HG03575 (cell line): ENCODE results near the gene FCMR.
"Not testable (repeated sequence)": the region's sequence is repeated elsewhere in the genome, so short reads cannot be mapped to it uniquely, and the experiment has no call there.

Experiments used
- ATAC-seq: cut with Tn5 transposase; IDR thresholded peaks from one replicate; pipeline ENCODE4 v1.9.1; 2021; ENCODE audit not compliant: unreplicated experiment, insufficient number of reproducible peaks, low FRiP score; ENCODE audit errors: extremely low read depth

FCMR gene

DNA sequence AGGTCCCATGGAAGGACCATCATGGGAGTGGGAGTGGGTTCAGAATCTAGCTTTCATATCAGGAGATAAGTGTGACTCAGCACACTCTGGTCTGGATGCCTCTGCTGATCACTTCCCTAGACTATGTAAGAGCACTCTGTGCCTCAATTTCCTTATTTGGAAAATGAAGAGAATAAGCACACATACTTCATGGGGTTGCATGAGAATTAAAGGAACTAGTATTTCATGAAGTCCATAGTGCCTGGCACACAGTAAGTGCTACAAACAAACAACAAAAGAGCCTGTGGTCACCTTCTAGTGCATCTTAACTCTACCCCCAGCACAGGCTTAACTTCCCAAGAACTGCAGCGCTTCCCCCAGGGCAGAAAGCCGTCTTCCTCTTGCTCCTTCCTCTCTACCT, 65.9 kb downstream of the FCMR start:
- no peak for ATAC-seq

DNA sequence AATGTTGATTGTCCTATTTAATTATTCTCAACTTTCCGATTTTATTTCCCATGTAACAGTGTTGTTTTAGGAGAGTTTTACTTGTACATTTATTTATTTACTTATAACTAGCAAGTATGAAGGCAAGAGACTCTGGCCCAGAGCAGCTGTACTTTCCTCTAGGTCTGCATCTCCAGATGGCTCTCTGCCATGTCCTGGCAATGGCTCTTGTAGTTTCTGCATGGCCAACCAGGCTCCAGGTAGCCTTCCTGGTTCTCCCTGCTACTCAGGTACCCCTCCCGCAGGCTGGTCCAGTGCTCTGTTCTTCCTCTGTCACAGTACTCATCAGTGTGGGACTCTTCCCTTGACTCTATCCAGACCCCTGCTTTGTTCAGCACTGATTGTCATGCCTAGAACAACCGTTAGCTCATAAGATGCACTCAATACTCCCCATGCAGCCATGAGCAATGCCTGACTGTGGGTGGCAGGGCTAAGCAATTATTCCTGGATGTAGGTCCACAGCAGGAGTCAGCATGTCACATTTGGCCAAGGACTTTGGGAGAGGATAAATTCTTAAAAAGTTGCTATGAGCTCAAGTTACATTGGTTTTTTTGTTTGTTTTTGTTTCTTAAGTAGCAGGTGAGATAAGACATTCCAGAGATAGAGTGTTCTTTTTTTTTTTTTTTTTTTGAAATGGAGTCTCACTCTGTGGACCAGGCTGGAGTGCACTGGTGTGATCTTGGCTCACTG, 67.2 kb downstream of the FCMR start:
- ATAC-seq, result no peak

GRCh38 chr1:206853696-206854095, 68.0 kb downstream of the FCMR start:
- ATAC-seq, result not testable (repeated sequence)
